H7 (cell line): ENCODE results near the gene SCN4B. TPM values are rescaled to one million over a fixed set of nuclear protein-coding genes. Genes with fewer than 3 reads are reported as not detected.
"Not testable (repeated sequence)": the region's sequence is repeated elsewhere in the genome, so short reads cannot be mapped to it uniquely, and the experiment has no call there.

ENCODE experiments used
- DNase-seq: peaks from one replicate; pipeline ENCODE4 v3.0.0; 2012
- H3K27me3 ChIP-seq: 2 replicates; pipeline ENCODE4 v1.6.0; 2011; ENCODE audit warnings: mild to moderate bottlenecking, low read length; ENCODE audit not compliant: control insufficient read depth, insufficient read depth
- H3K36me3 ChIP-seq: replicated peaks from 2 replicates; pipeline ENCODE4 v1.5.1; 2011; ENCODE audit warnings: low read length; ENCODE audit not compliant: control insufficient read depth, insufficient read depth
- H3K4me3 ChIP-seq: 2 replicates; pipeline ENCODE4 v1.5.1; 2011; ENCODE audit warnings: low read depth, mild to moderate bottlenecking, control low read depth, low read length, moderate library complexity; ENCODE audit not compliant: insufficient read depth
- total RNA-seq: library from RNA; depleted of rRNA; stranded (reverse); fragments of >200 nt; shearing (Covaris generic); gene quantifications from 2 replicates; pipeline ENCODE4 v1.2.3, GENCODE V29; 2014; rRNA removed

SCN4B gene
- 0.74 and 1.0 TPM in 2 replicates for total RNA-seq

GRCh38 chr11:118152552-118153471 lies at the start of gene SCN4B:
TSS of gene SCN4B (minus strand) at chr11:118152823. CDS start at chr11:118152673, 150 bp downstream.
- H3K4me3 ChIP-seq, result peak within 1 kb of the TSS; percentile 57
- peaks cover 92% of the 10 kb centered on the region for H3K27me3 ChIP-seq
- peak; percentile 97 for DNase-seq
- no peaks in the 10 kb centered on the region for H3K36me3 ChIP-seq

DNA sequence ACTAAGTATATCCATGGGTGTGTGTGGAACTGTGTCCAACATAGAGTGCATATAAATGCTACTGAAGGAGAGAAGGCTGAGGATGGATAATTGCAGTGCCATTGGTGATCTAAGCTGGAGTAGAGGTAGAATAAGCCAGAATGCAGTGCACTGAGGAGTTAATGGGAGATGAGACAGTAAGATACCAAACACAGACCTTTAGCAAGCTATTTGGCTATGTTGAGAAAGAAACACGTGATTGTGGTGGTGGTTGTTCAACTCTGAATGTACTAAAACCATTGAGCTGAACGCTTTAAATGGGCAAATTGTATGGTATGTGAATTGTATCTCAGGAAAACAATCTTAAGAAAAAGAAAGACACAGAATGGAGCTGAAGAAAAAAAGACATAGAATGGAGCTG lies 49.3 kb upstream of the SCN4B start:
- no peak for DNase-seq
- Histone ChIP-seq H3K4me3 (no peak overlapping the region), H3K27me3 (0 out of 2 replicates have a peak, but pooled peaks cover 3% of the 10 kb centered on the region), H3K36me3 (no peaks in the 10 kb centered on the region)

- Histone ChIP-seq H3K27me3 (0 out of 2 replicates have a peak, but pooled peaks cover 3% of the 10 kb centered on the region), H3K4me3 (no peak overlapping the region), H3K36me3 (no peaks in the 10 kb centered on the region)
- DNase-seq, result no peak
Measured at GRCh38 chr11:118200901-118201680, 48.5 kb upstream of the SCN4B start.

GRCh38 chr11:118200497-118200896 lies 47.9 kb upstream of the SCN4B start:
- H3K36me3 ChIP-seq, result no peaks in the 10 kb centered on the region
- 0 out of 2 replicates have a peak, but pooled peaks cover 3% of the 10 kb centered on the region for H3K27me3 ChIP-seq
- DNase-seq, result no peak
- H3K4me3 ChIP-seq, result no peak overlapping the region

- DNase-seq, result no peak
- no peaks in the 10 kb centered on the region for H3K36me3 ChIP-seq
- H3K27me3 ChIP-seq, result no peaks in the 10 kb centered on the region
- no peak overlapping the region for H3K4me3 ChIP-seq
Measured at GRCh38 chr11:118199135-118199534, 46.5 kb upstream of the SCN4B start.

GRCh38 chr11:118198370-118198769 lies 45.7 kb upstream of the SCN4B start:
- peak; percentile 81 for DNase-seq
- no peaks in the 10 kb centered on the region for H3K36me3 ChIP-seq
- no peak overlapping the region for H3K4me3 ChIP-seq
- H3K27me3 ChIP-seq, result no peaks in the 10 kb centered on the region

GRCh38 chr11:118194835-118195627 lies 42.4 kb upstream of the SCN4B start:
- H3K4me3 ChIP-seq, result no peak overlapping the region
- DNase-seq, result no peak
- no peaks in the 10 kb centered on the region for H3K27me3 ChIP-seq
- H3K36me3 ChIP-seq, result no peaks in the 10 kb centered on the region

DNA sequence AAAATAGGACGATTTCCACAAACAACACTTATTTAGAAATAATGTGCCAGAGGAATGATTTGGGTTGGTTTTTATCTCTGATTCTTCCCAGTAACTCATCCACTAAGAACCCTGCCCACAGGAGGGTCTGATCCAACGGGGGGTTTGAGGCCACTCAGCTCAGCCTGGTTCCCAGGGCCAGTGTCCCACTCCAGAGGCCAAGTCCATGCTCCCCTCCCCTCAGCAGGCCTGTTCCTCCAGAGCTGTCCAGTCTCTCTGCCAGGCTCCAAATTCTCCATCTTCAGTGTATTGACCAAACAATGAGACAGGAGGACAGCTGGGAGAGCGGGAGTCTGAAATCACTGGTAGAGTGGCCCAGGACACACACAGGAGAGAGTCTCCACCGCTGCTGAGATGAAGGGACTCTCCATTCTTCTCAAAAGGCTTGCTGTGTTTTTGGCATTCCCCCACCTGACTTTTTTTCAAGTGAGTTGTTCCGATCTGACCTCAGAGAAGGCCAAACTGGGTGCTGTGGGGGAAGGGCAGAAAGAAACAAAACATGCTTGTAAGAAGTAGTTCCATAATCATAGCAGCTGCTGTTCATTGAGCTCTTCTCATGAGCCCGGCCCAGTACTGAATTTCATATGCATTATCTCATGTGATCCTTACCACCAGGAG lies 41.4 kb upstream of the SCN4B start:
- DNase-seq, result no peak
- H3K27me3 ChIP-seq, result no peaks in the 10 kb centered on the region
- no peaks in the 10 kb centered on the region for H3K36me3 ChIP-seq
- no peak overlapping the region for H3K4me3 ChIP-seq

DNA sequence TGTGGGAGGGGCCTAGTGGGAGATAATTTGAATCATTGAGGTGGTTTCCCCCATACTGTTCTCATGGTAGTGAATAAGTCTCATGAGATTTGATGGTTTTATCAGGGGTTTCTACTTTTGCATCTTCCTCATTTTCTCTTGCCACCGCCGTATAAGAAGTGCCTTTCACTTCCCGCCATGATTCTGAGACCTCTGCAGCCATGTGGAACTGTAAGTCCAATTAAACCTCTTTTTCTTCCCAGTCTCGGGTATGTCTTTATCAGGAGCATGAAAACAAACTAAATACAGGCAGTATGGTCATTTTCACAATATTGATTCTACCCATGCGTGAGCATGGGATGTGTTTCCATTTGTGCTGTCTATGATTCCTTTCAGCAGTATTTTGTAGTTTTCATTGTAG lies 40.2 kb upstream of the SCN4B start:
- not testable (repeated sequence) for H3K4me3 ChIP-seq, H3K36me3 ChIP-seq, DNase-seq, H3K27me3 ChIP-seq

GRCh38 chr11:118190942-118191506 lies 38.4 kb upstream of the SCN4B start:
- H3K36me3 ChIP-seq, DNase-seq, H3K4me3 ChIP-seq, H3K27me3 ChIP-seq: not testable (repeated sequence)

DNA sequence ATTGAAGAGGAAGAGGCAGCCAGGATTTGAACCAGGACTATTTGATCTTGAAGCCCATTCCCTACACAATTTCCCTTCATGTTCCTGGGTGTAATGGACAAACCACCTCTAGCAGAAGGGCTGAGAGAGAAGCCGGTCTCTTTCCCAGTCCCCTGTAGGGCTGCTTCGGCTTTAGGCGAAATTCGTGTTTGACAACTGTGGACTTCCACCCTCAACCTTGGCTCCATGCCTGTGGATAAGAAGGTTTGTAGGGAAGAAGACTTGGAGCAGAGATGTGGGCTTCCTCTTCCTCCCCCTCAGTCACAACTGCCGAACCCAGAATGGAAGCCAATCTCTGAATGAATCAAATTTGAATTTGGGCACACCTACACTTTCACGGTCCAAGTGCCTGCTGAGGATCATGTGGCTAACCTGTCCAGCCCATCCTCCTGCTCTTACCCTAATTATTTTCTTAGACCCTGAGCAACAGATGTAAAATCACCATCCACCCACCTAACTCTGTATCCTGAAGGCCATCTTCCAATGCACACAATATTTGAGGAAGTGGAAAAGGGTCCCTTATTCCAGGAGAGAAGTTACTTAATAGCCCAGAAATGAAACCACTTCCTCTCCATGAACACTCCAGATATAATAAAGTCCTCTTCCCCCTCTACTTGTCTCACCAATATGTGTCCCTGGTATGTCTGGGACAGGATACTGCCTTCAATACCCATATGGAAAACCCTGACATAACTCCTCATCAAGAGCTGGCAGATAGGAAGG lies 33.9 kb upstream of the SCN4B start:
- H3K36me3 ChIP-seq, result no peaks in the 10 kb centered on the region
- no peak for DNase-seq
- no peak overlapping the region for H3K4me3 ChIP-seq
- no peaks in the 10 kb centered on the region for H3K27me3 ChIP-seq

DNA sequence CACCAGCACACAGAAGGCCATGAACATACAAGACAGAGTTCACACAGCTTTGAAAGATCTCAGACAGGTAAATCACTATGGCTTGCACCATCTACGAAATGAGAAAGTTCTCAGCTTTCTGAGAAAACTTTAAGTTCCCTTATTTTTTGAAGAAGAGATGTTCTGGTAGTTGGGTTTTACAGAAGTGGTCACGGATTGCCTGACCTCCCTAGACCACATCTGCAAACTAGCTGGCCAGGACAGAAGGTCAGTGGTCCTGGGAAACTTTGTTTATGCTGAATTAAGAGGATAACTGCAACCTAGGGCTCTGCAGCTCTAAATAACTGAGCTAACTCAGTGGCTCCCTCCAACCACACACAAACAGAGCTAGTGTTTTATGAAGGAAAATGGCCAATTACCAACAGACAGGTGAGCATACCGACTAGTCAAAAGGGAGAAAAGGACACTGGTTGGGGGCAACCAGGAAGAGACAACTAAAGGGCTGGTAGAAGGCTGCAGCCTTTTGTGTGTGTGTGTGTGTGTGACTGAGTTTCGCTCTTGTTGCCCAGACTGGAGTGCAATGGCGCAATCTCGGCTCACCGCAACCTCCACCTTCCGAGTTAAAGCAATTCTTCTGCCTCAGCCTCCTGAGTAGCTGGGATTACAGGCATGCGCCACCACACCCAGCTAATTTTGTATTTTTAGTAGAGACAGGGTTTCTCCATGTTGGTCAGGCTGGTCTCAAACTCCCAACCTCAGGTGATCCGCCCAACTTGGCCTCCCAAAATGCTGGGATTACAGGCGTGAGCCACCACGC lies 32.4 kb upstream of the SCN4B start:
- H3K36me3 ChIP-seq, result no peaks in the 10 kb centered on the region
- DNase-seq, result no peak
- H3K27me3 ChIP-seq, result no peaks in the 10 kb centered on the region; the same call in 1 of the 2 replicates
- H3K4me3 ChIP-seq, result no peak overlapping the region
